Endodermal cell (in vitro differentiated cells): ENCODE results near the gene DCTPP1. TPM values are rescaled to one million over a fixed set of nuclear protein-coding genes. Genes with fewer than 3 reads are reported as not detected.

Experiments
- DNase-seq: peaks from one replicate; pipeline ENCODE4 v3.0.0-alpha.2; 2017
- H3K27ac ChIP-seq: 2 replicates; pipeline ENCODE4 v1.5.1; 2013; ENCODE audit warnings: mild to moderate bottlenecking, low read depth, low read length, moderate library complexity
- H3K27me3 ChIP-seq: 2 replicates; pipeline ENCODE4 v1.6.1; 2013; ENCODE audit warnings: mild to moderate bottlenecking, low read length, moderate library complexity; ENCODE audit not compliant: insufficient read depth, control insufficient read depth, poor library complexity, severe bottlenecking
- H3K36me3 ChIP-seq: 2 replicates; pipeline ENCODE4 v1.7.0; 2013; ENCODE audit warnings: mild to moderate bottlenecking, low read length, moderate library complexity; ENCODE audit not compliant: control insufficient read depth, insufficient read depth
- H3K4me1 ChIP-seq: one replicate; pipeline ENCODE4 v1.7.0; 2013; ENCODE audit warnings: low read length; ENCODE audit not compliant: control insufficient read depth, insufficient read depth
- H3K4me3 ChIP-seq: 2 replicates; pipeline ENCODE4 v1.5.1; 2013; ENCODE audit warnings: mild to moderate bottlenecking, low read length, moderate library complexity
- H3K9ac ChIP-seq: 2 replicates; pipeline ENCODE4 v1.6.1; 2013; ENCODE audit warnings: mild to moderate bottlenecking, low read length, moderate library complexity; ENCODE audit not compliant: poor library complexity, severe bottlenecking; ENCODE audit errors: extremely low read depth
- H3K9me3 ChIP-seq: 2 replicates; pipeline ENCODE4 v1.6.1; 2013; ENCODE audit warnings: mild to moderate bottlenecking, low read length, moderate library complexity; ENCODE audit not compliant: control insufficient read depth
- H3K27ac Mint-ChIP-seq: 2 replicates; pipeline ENCODE4 v1.8.0; 2020; ENCODE audit warnings: mixed read lengths
- H3K27me3 Mint-ChIP-seq: 2 replicates; pipeline ENCODE4 v1.8.0; 2021; ENCODE audit warnings: mild to moderate bottlenecking, mixed read lengths; ENCODE audit not compliant: insufficient read depth
- H3K36me3 Mint-ChIP-seq: 2 replicates; pipeline ENCODE4 v1.8.0; 2020; ENCODE audit warnings: low read depth, mixed read lengths
- H3K4me1 Mint-ChIP-seq: 2 replicates; pipeline ENCODE4 v1.8.0; 2020; ENCODE audit warnings: mixed read lengths
- H3K4me3 Mint-ChIP-seq: 2 replicates; pipeline ENCODE4 v1.8.0; 2020; ENCODE audit warnings: mild to moderate bottlenecking, moderate library complexity, mixed read lengths
- H3K9me3 Mint-ChIP-seq: 2 replicates; pipeline ENCODE4 v1.8.0; 2020; ENCODE audit warnings: mild to moderate bottlenecking, mixed read lengths
- CTCF ChIP-seq: fragments of 200-600 bp; sonication (generic); conservative IDR thresholded peaks from 2 replicates; pipeline ENCODE4 v1.5.0; 2021; ENCODE audit warnings: antibody characterized with exemption, mild to moderate bottlenecking
- WGBS, 2 experiments: methylation state at CpG; one replicate each; pipeline versions ENCODE4 v1.1.5 to v1.1.7; 2013; ENCODE audit warnings: missing lambda C conversion rate in 2 of 2, mixed read lengths in 1 of 2; ENCODE audit not compliant: insufficient coverage in 1 of 2, insufficient read length in 1 of 2; 5-methylcytosine and 5-hydroxymethylcytosine counted together
- total RNA-seq, 2 donors: library from RNA; stranded (reverse); fragmentation: NEBNext Ultra II Directional in 1 of 2; extraction: Animal tissue kit (Norgen Biotek cat#: 25700) in 1 of 2; gene quantifications; 2 replicates in 1 of 2; 3 replicates in 1 of 2; pipeline ENCODE4 v1.2.1, GENCODE V29; 2021

The DCTPP1 gene
- total RNA-seq, 2 donors from 2014 or later, result 54.8 to 61.9 TPM

- Histone ChIP-seq H3K4me3 (no peak overlapping the region), H3K9ac (no peak overlapping the region), H3K9me3 (no peaks in the 10 kb centered on the region), H3K4me1 (peaks cover 6% of the 10 kb centered on the region), H3K27me3 (no peaks in the 10 kb centered on the region), H3K27ac (no peak overlapping the region), H3K36me3 (peaks cover 8% of the 10 kb centered on the region)
- Mint-ChIP-seq H3K4me3 (no peak overlapping the region), H3K36me3 (peaks cover 3% of the 10 kb centered on the region), H3K9me3 (no peaks in the 10 kb centered on the region), H3K27ac (no peak overlapping the region), H3K27me3 (no peaks in the 10 kb centered on the region), H3K4me1 (peaks cover 14% of the 10 kb centered on the region)
- DNase-seq, result peak; percentile 41
- TF ChIP-seq CTCF, result no peak
- WGBS, 2 experiments, result 93 to 98% methylated on average over 5 to 8 of the region's 8 CpGs
Measured at GRCh38 chr16:30376461-30376902, 53.3 kb downstream of the DCTPP1 start.

- Histone ChIP-seq H3K27me3 (no peaks in the 10 kb centered on the region), H3K4me1 (peaks cover 6% of the 10 kb centered on the region), H3K9me3 (no peaks in the 10 kb centered on the region), H3K36me3 (peaks cover 8% of the 10 kb centered on the region), H3K9ac (no peak overlapping the region), H3K27ac (no peak overlapping the region), H3K4me3 (no peak overlapping the region)
- TF ChIP-seq CTCF, result no peak
- Mint-ChIP-seq H3K27me3 (no peaks in the 10 kb centered on the region), H3K4me3 (no peak overlapping the region), H3K27ac (peak overlapping the region; percentile 78), H3K4me1 (peaks cover 18% of the 10 kb centered on the region), H3K36me3 (peaks cover 3% of the 10 kb centered on the region), H3K9me3 (no peaks in the 10 kb centered on the region)
- WGBS, 2 experiments, result 89 to 98% methylated on average over 4 to 8 of the region's 8 CpGs
- DNase-seq, result peak; percentile 65
Measured at GRCh38 chr16:30375864-30376263, 54.0 kb downstream of the DCTPP1 start.

GRCh38 chr16:30374538-30374937 is 55.3 kb downstream of the DCTPP1 start, which contains the start of gene MYL11:
Gene MYL11 (plus strand): TSS chr16:30374802. CDS start chr16:30374858, 56 bp downstream.
- H3K27me3 Mint-ChIP-seq, result no peaks in the 10 kb centered on the region
- H3K4me1 Mint-ChIP-seq, result peaks cover 18% of the 10 kb centered on the region
- Histone ChIP-seq H3K4me1 (peaks cover 6% of the 10 kb centered on the region), H3K9me3 (no peaks in the 10 kb centered on the region), H3K36me3 (no peaks in the 10 kb centered on the region), H3K4me3 (no peak within 1 kb of the TSS), H3K27ac (no peak within 1 kb of the TSS), H3K27me3 (no peaks in the 10 kb centered on the region), H3K9ac (peak within 1 kb of the TSS; percentile 20)
- H3K9me3 Mint-ChIP-seq, result no peaks in the 10 kb centered on the region
- H3K4me3 Mint-ChIP-seq, result no peak within 1 kb of the TSS
- no peaks in the 10 kb centered on the region for H3K36me3 Mint-ChIP-seq
- WGBS, 2 experiments, result 90 to 92% methylated on average over 5 to 6 of the region's 6 CpGs
- no peak for TF ChIP-seq CTCF
- DNase-seq, result peak; percentile 38
- peak within 1 kb of the TSS; percentile 78 for H3K27ac Mint-ChIP-seq

Other genes with a start within 250 kb of the DCTPP1 start
- 1 to 10 TPM in 1 of 2 donors, under 1 TPM in 1; 0.93 to 2.1 TPM for gene CORO1A, start 246.4 kb downstream of the DCTPP1 start, total RNA-seq
- 100 to 1,000 TPM; 125 to 134 TPM for gene BOLA2B, start 236.4 kb downstream of the DCTPP1 start, total RNA-seq
- 10 to 100 TPM; 37.7 to 48.8 TPM for gene SLX1A, start 236.2 kb downstream of the DCTPP1 start, total RNA-seq
- 10 to 100 TPM; 14.5 to 22.1 TPM for gene SULT1A3, start 230.8 kb downstream of the DCTPP1 start, total RNA-seq
- gene NPIPB13, start 181.6 kb downstream of the DCTPP1 start, total RNA-seq, result 10 to 100 TPM; 18.3 to 31.1 TPM
- 10 to 100 TPM; 75.4 to 76.0 TPM for gene CD2BP2, start 74.7 kb downstream of the DCTPP1 start, total RNA-seq
- 10 to 100 TPM; 30.7 to 36.3 TPM for gene TBC1D10B, start 59.5 kb downstream of the DCTPP1 start, total RNA-seq
- 1 to 10 TPM in 1 of 2 donors, not detected in 1; 1.2 TPM for gene MYL11, start 55.2 kb downstream of the DCTPP1 start, total RNA-seq
- 1 to 10 TPM; 1.1 to 2.3 TPM for gene SEPTIN1, start 47.5 kb downstream of the DCTPP1 start, total RNA-seq
- gene ZNF48, start 34.6 kb downstream of the DCTPP1 start, total RNA-seq, result 10 to 100 TPM; 40.1 to 58.4 TPM
- gene ZNF771, start 22.4 kb downstream of the DCTPP1 start, total RNA-seq, result 10 to 100 TPM; 14.7 to 16.6 TPM
- gene SEPHS2, start 15.8 kb upstream of the DCTPP1 start, total RNA-seq, result 10 to 100 TPM; 35.7 to 37.5 TPM
- not detected for gene ITGAL, start 42.7 kb upstream of the DCTPP1 start, total RNA-seq
- gene ZNF768, start 96.5 kb upstream of the DCTPP1 start, total RNA-seq, result 10 to 100 TPM; 47.0 to 59.2 TPM
- gene ZNF747, start 104.8 kb upstream of the DCTPP1 start, total RNA-seq, result 10 to 100 TPM; 15.5 to 17.1 TPM
- gene ZNF764, start 128.3 kb upstream of the DCTPP1 start, total RNA-seq, result 10 to 100 TPM; 19.0 TPM
- 1 to 10 TPM; 6.4 to 7.5 TPM for gene ZNF688, start 141.7 kb upstream of the DCTPP1 start, total RNA-seq
- gene ZNF785, start 155.7 kb upstream of the DCTPP1 start, total RNA-seq, result 10 to 100 TPM; 22.5 to 24.0 TPM
- gene ZNF689, start 180.4 kb upstream of the DCTPP1 start, total RNA-seq, result 10 to 100 TPM; 13.0 to 15.8 TPM
- 10 to 100 TPM; 21.2 to 35.4 TPM for gene PRR14, start 220.9 kb upstream of the DCTPP1 start, total RNA-seq
- 10 to 100 TPM; 50.2 to 53.1 TPM for gene FBRS, start 228.4 kb upstream of the DCTPP1 start, total RNA-seq